ENCODE data around the gene ZFAND6. TPM values are rescaled to one million over a fixed set of nuclear protein-coding genes. Genes with fewer than 3 reads are reported as not detected.

The ZFAND6 gene
- total RNA-seq, 1 experiment from 2014 or later: 57.6 TPM

DNA sequence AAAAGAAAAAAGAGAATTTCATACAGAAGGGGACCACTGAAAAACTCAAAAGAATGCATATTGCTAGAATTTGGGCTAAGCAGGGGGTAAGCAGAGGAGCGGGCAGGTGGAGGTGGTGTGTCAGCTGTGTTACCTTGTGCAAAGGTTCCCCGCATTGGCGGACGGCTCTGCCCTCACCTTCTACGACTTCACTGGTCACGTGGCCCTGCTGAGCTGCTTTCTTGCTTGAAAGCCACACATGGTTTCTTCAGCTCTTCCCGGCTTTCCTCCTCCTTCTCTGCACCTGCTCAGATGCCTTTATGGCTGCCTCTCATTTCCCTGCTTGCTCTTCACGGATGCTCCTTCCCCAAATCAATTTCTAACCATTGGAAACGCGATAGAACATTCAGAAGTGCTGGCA lies 123.8 kb downstream of the ZFAND6 start:
- no peaks in the 10 kb centered on the region for H3K27me3 Mint-ChIP-seq (ENCODE audit: insufficient read depth, unreplicated experiment)
- intact Hi-C loops (cut with micrococcal nuclease): no loop called here
- ChIA-PET POLR2A (interaction anchor here (0.6 to 1.2 kb wide), 2 partner anchors 10 to 90 kb away, joined by 3 to 4 read pairs; no protein-coding TSS in a partner anchor), CTCF (interaction anchor here (0.5 kb wide), 1 partner anchor 139 kb away, joined by 3 read pairs; no protein-coding TSS in a partner anchor)
- DNase-seq (ENCODE audit: unreplicated experiment): no peak
- no peak overlapping the region for H3K4me3 Mint-ChIP-seq (ENCODE audit: unreplicated experiment)
- H3K27ac Mint-ChIP-seq (ENCODE audit: low read depth, unreplicated experiment): no peak overlapping the region
- no TSS peak for BruUV-seq (replicated peaks)
- H3K4me1 Mint-ChIP-seq (ENCODE audit: insufficient read depth, unreplicated experiment): peaks cover 12% of the 10 kb centered on the region
- H3K36me3 Mint-ChIP-seq (ENCODE audit: insufficient read depth, unreplicated experiment): peaks cover 7% of the 10 kb centered on the region
- H3K9me3 Mint-ChIP-seq (ENCODE audit: unreplicated experiment): no peaks in the 10 kb centered on the region
- TF ChIP-seq, protein P1, sequence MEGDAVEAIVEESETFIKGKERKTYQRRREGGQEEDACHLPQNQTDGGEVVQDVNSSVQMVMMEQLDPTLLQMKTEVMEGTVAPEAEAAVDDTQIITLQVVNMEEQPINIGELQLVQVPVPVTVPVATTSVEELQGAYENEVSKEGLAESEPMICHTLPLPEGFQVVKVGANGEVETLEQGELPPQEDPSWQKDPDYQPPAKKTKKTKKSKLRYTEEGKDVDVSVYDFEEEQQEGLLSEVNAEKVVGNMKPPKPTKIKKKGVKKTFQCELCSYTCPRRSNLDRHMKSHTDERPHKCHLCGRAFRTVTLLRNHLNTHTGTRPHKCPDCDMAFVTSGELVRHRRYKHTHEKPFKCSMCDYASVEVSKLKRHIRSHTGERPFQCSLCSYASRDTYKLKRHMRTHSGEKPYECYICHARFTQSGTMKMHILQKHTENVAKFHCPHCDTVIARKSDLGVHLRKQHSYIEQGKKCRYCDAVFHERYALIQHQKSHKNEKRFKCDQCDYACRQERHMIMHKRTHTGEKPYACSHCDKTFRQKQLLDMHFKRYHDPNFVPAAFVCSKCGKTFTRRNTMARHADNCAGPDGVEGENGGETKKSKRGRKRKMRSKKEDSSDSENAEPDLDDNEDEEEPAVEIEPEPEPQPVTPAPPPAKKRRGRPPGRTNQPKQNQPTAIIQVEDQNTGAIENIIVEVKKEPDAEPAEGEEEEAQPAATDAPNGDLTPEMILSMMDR (IDR thresholded peaks at IDR 0.05; ENCODE audit: unreplicated experiment): no peak

- ChIA-PET CTCF (interaction anchor here (0.5 kb wide), 1 partner anchor 140 kb away, joined by 3 read pairs; no protein-coding TSS in a partner anchor), POLR2A (interaction anchor here (0.6 to 1.2 kb wide), 2 partner anchors 11 to 90 kb away, joined by 3 to 4 read pairs; no protein-coding TSS in a partner anchor)
- Mint-ChIP-seq H3K4me1 (ENCODE audit: insufficient read depth, unreplicated experiment) (peaks cover 11% of the 10 kb centered on the region), H3K27me3 (ENCODE audit: insufficient read depth, unreplicated experiment) (no peaks in the 10 kb centered on the region), H3K9me3 (ENCODE audit: unreplicated experiment) (no peaks in the 10 kb centered on the region), H3K4me3 (ENCODE audit: unreplicated experiment) (no peak overlapping the region), H3K36me3 (ENCODE audit: insufficient read depth, unreplicated experiment) (peaks cover 5% of the 10 kb centered on the region), H3K27ac (ENCODE audit: low read depth, unreplicated experiment) (no peak overlapping the region)
- intact Hi-C loops (cut with micrococcal nuclease): no loop called here
- BruUV-seq (replicated peaks): no TSS peak
- TF ChIP-seq, protein P1 (IDR thresholded peaks at IDR 0.05; ENCODE audit: unreplicated experiment): no peak
- peak; percentile 8 for DNase-seq (ENCODE audit: unreplicated experiment)
Observed at GRCh38 chr15:80183886-80184285, 124.4 kb downstream of the ZFAND6 start.

- Mint-ChIP-seq H3K27ac (ENCODE audit: low read depth, unreplicated experiment) (no peak overlapping the region), H3K27me3 (ENCODE audit: insufficient read depth, unreplicated experiment) (no peaks in the 10 kb centered on the region), H3K36me3 (ENCODE audit: insufficient read depth, unreplicated experiment) (no peaks in the 10 kb centered on the region), H3K4me3 (ENCODE audit: unreplicated experiment) (no peak overlapping the region), H3K9me3 (ENCODE audit: unreplicated experiment) (no peaks in the 10 kb centered on the region), H3K4me1 (ENCODE audit: insufficient read depth, unreplicated experiment) (peaks cover 4% of the 10 kb centered on the region)
- intact Hi-C loops (cut with micrococcal nuclease): no loop called here
- CTCF ChIA-PET: interaction anchor here (0.6 kb wide), 1 partner anchor 45 kb away, joined by 4 read pairs; no protein-coding TSS in a partner anchor
- DNase-seq (ENCODE audit: unreplicated experiment): no peak
- BruUV-seq (replicated peaks): no TSS peak
- POLR2A ChIA-PET: interaction anchor here (0.6 to 1.2 kb wide), 2 partner anchors 11 to 495 kb away, joined by 3 to 4 read pairs; no protein-coding TSS in a partner anchor
- TF ChIP-seq, protein P1 (IDR thresholded peaks at IDR 0.05; ENCODE audit: unreplicated experiment): no peak
Observed at GRCh38 chr15:80184554-80184953, 125.1 kb downstream of the ZFAND6 start.

- Mint-ChIP-seq H3K36me3 (ENCODE audit: insufficient read depth, unreplicated experiment) (no peaks in the 10 kb centered on the region), H3K27me3 (ENCODE audit: insufficient read depth, unreplicated experiment) (no peaks in the 10 kb centered on the region), H3K9me3 (ENCODE audit: unreplicated experiment) (no peaks in the 10 kb centered on the region), H3K27ac (ENCODE audit: low read depth, unreplicated experiment) (peak overlapping the region; percentile 25), H3K4me1 (ENCODE audit: insufficient read depth, unreplicated experiment) (no peaks in the 10 kb centered on the region), H3K4me3 (ENCODE audit: unreplicated experiment) (no peak overlapping the region)
- DNase-seq (ENCODE audit: unreplicated experiment): no peak
- POLR2A ChIA-PET: interaction anchor here (0.6 to 1.0 kb wide), 2 partner anchors 32 to 495 kb away, joined by 3 read pairs; no protein-coding TSS in a partner anchor
- TF ChIP-seq, protein P1 (IDR thresholded peaks at IDR 0.05; ENCODE audit: unreplicated experiment): no peak
- CTCF ChIA-PET: no interaction called here
- intact Hi-C loops (cut with micrococcal nuclease): no loop called here
- BruUV-seq (replicated peaks): no TSS peak
Observed at GRCh38 chr15:80185152-80185551, 125.7 kb downstream of the ZFAND6 start.

Measured in MCF 10A (cell line).